Activated naive CD8-positive, alpha-beta T cell (primary cell): ENCODE results near the gene BET1.
A peak's percentile ranks its signal among the peaks of the same experiment; 100 is the strongest.
"Not testable (repeated sequence)": the region's sequence is repeated elsewhere in the genome, so short reads cannot be mapped to it uniquely, and the experiment has no call there.

Experiments
- H3K27ac Mint-ChIP-seq: one replicate; pipeline ENCODE4 v1.8.0; 2021; ENCODE audit warnings: mixed read lengths
- H3K27me3 Mint-ChIP-seq: one replicate; pipeline ENCODE4 v1.8.0; 2021; ENCODE audit warnings: mixed read lengths
- H3K36me3 Mint-ChIP-seq: one replicate; pipeline ENCODE4 v1.8.0; 2021; ENCODE audit warnings: mixed read lengths
- H3K4me1 Mint-ChIP-seq: one replicate; pipeline ENCODE4 v1.8.0; 2021; ENCODE audit warnings: low read depth, mixed read lengths
- H3K4me3 Mint-ChIP-seq: one replicate; pipeline ENCODE4 v1.8.0; 2021; ENCODE audit warnings: mild to moderate bottlenecking, mixed read lengths
- H3K9me3 Mint-ChIP-seq: one replicate; pipeline ENCODE4 v1.8.0; 2021; ENCODE audit warnings: low read depth, mixed read lengths

The BET1 gene

GRCh38 chr7:94030634-94031033, 26.5 kb upstream of the BET1 start:
- H3K27ac Mint-ChIP-seq = no peak overlapping the region
- no peaks in the 10 kb centered on the region for H3K9me3 Mint-ChIP-seq
- no peaks in the 10 kb centered on the region for H3K4me1 Mint-ChIP-seq
- H3K27me3 Mint-ChIP-seq = peaks cover 4% of the 10 kb centered on the region
- H3K4me3 Mint-ChIP-seq = no peak overlapping the region
- no peaks in the 10 kb centered on the region for H3K36me3 Mint-ChIP-seq

GRCh38 chr7:94029976-94030375, 25.8 kb upstream of the BET1 start:
- Mint-ChIP-seq H3K9me3 (no peaks in the 10 kb centered on the region), H3K27ac (no peak overlapping the region), H3K36me3 (no peaks in the 10 kb centered on the region), H3K27me3 (peaks cover 4% of the 10 kb centered on the region), H3K4me3 (no peak overlapping the region), H3K4me1 (no peaks in the 10 kb centered on the region)

GRCh38 chr7:94028768-94029167, 24.6 kb upstream of the BET1 start:
- Mint-ChIP-seq H3K36me3 (no peaks in the 10 kb centered on the region), H3K4me3 (no peak overlapping the region), H3K4me1 (no peaks in the 10 kb centered on the region), H3K27ac (no peak overlapping the region), H3K9me3 (no peaks in the 10 kb centered on the region), H3K27me3 (peaks cover 4% of the 10 kb centered on the region)

GRCh38 chr7:94026619-94027018, 22.5 kb upstream of the BET1 start:
- not testable (repeated sequence) for H3K27me3 Mint-ChIP-seq, H3K9me3 Mint-ChIP-seq, H3K4me1 Mint-ChIP-seq, H3K36me3 Mint-ChIP-seq, H3K4me3 Mint-ChIP-seq, H3K27ac Mint-ChIP-seq

- Mint-ChIP-seq H3K27me3 (peaks cover 2% of the 10 kb centered on the region), H3K4me3 (peak overlapping the region; percentile 46), H3K9me3 (no peaks in the 10 kb centered on the region), H3K27ac (peak overlapping the region; percentile 42), H3K36me3 (peaks cover 2% of the 10 kb centered on the region), H3K4me1 (peaks cover 6% of the 10 kb centered on the region)
Observed at GRCh38 chr7:94022550-94022949, 18.4 kb upstream of the BET1 start.

GRCh38 chr7:94016786-94017185, 12.6 kb upstream of the BET1 start:
- Mint-ChIP-seq H3K27me3 (peaks cover 6% of the 10 kb centered on the region), H3K27ac (no peak overlapping the region), H3K36me3 (peaks cover 2% of the 10 kb centered on the region), H3K9me3 (no peaks in the 10 kb centered on the region), H3K4me1 (no peaks in the 10 kb centered on the region), H3K4me3 (no peak overlapping the region)

GRCh38 chr7:94015538-94015937, 11.4 kb upstream of the BET1 start:
- H3K4me1 Mint-ChIP-seq = no peaks in the 10 kb centered on the region
- no peak overlapping the region for H3K4me3 Mint-ChIP-seq
- H3K27me3 Mint-ChIP-seq = peaks cover 6% of the 10 kb centered on the region
- no peak overlapping the region for H3K27ac Mint-ChIP-seq
- peaks cover 2% of the 10 kb centered on the region for H3K36me3 Mint-ChIP-seq
- no peaks in the 10 kb centered on the region for H3K9me3 Mint-ChIP-seq

GRCh38 chr7:94012746-94013145, 8.6 kb upstream of the BET1 start:
- Mint-ChIP-seq H3K27ac (no peak overlapping the region), H3K36me3 (no peaks in the 10 kb centered on the region), H3K4me3 (no peak overlapping the region), H3K9me3 (no peaks in the 10 kb centered on the region), H3K27me3 (peaks cover 6% of the 10 kb centered on the region), H3K4me1 (no peaks in the 10 kb centered on the region)

- H3K36me3 Mint-ChIP-seq = no peaks in the 10 kb centered on the region
- H3K4me3 Mint-ChIP-seq = no peak overlapping the region
- peaks cover 6% of the 10 kb centered on the region for H3K27me3 Mint-ChIP-seq
- H3K4me1 Mint-ChIP-seq = no peaks in the 10 kb centered on the region
- no peak overlapping the region for H3K27ac Mint-ChIP-seq
- H3K9me3 Mint-ChIP-seq = no peaks in the 10 kb centered on the region
Observed at GRCh38 chr7:94011714-94012353, 7.7 kb upstream of the BET1 start.

GRCh38 chr7:94008537-94008936, 4.4 kb upstream of the BET1 start:
- H3K36me3 Mint-ChIP-seq = no peaks in the 10 kb centered on the region
- no peaks in the 10 kb centered on the region for H3K9me3 Mint-ChIP-seq
- peaks cover 10% of the 10 kb centered on the region for H3K4me1 Mint-ChIP-seq
- H3K4me3 Mint-ChIP-seq = no peak overlapping the region
- H3K27me3 Mint-ChIP-seq = no peaks in the 10 kb centered on the region
- H3K27ac Mint-ChIP-seq = no peak overlapping the region

- Mint-ChIP-seq H3K36me3 (no peaks in the 10 kb centered on the region), H3K9me3 (no peaks in the 10 kb centered on the region), H3K27ac (no peak overlapping the region), H3K4me3 (no peak overlapping the region), H3K4me1 (peaks cover 32% of the 10 kb centered on the region), H3K27me3 (no peaks in the 10 kb centered on the region)
Observed at GRCh38 chr7:94005753-94006152, 1.6 kb upstream of the BET1 start.

GRCh38 chr7:94003446-94004023, 620 bp downstream of the BET1 start:
- H3K4me1 Mint-ChIP-seq = peaks cover 38% of the 10 kb centered on the region
- H3K27me3 Mint-ChIP-seq = no peaks in the 10 kb centered on the region
- peaks cover 1% of the 10 kb centered on the region for H3K36me3 Mint-ChIP-seq
- H3K9me3 Mint-ChIP-seq = no peaks in the 10 kb centered on the region
- peak overlapping the region; percentile 96 for H3K27ac Mint-ChIP-seq
- H3K4me3 Mint-ChIP-seq = peak overlapping the region; percentile 97

GRCh38 chr7:94001396-94001795, 2.8 kb downstream of the BET1 start:
- Mint-ChIP-seq H3K27me3 (no peaks in the 10 kb centered on the region), H3K4me1 (peaks cover 43% of the 10 kb centered on the region), H3K36me3 (peaks cover 7% of the 10 kb centered on the region), H3K4me3 (no peak overlapping the region), H3K27ac (no peak overlapping the region), H3K9me3 (no peaks in the 10 kb centered on the region)

- H3K4me3 Mint-ChIP-seq = no peak overlapping the region
- H3K27ac Mint-ChIP-seq = no peak overlapping the region
- no peaks in the 10 kb centered on the region for H3K9me3 Mint-ChIP-seq
- H3K27me3 Mint-ChIP-seq = no peaks in the 10 kb centered on the region
- peaks cover 29% of the 10 kb centered on the region for H3K4me1 Mint-ChIP-seq
- H3K36me3 Mint-ChIP-seq = peaks cover 17% of the 10 kb centered on the region
Observed at GRCh38 chr7:93997868-93998267, 6.3 kb downstream of the BET1 start.

GRCh38 chr7:93992421-93993110, 11.6 kb downstream of the BET1 start:
- Mint-ChIP-seq H3K4me1 (peaks cover 9% of the 10 kb centered on the region), H3K9me3 (no peaks in the 10 kb centered on the region), H3K27me3 (no peaks in the 10 kb centered on the region), H3K27ac (peak overlapping the region; percentile 19), H3K4me3 (no peak overlapping the region), H3K36me3 (peaks cover 14% of the 10 kb centered on the region)
